Subcutaneous adipose tissue (tissue), 4 donors: ENCODE results near the gene ERC2. TPM values are rescaled to one million over a fixed set of nuclear protein-coding genes. Genes with fewer than 3 reads are reported as not detected.

Experiments
- total RNA-seq, 4 donors: library from RNA; depleted of rRNA; stranded (reverse); fragments of >200 nt; gene quantifications; one replicate each; pipeline ENCODE4 v1.1.0, GENCODE V29; 2016
- TF ChIP-seq, protein P1 (sequence below): fragments of 450-650 bp; IDR thresholded peaks from one replicate; pipeline ENCODE4 v1.5.1; 2016; ENCODE audit warnings: low read depth, mild to moderate bottlenecking, control low read depth, antibody characterized with exemption, moderate library complexity

Gene ERC2
- total RNA-seq, 4 donors from 2014 or later: 1.1 TPM; not detected in 3

- TF ChIP-seq, protein P1, sequence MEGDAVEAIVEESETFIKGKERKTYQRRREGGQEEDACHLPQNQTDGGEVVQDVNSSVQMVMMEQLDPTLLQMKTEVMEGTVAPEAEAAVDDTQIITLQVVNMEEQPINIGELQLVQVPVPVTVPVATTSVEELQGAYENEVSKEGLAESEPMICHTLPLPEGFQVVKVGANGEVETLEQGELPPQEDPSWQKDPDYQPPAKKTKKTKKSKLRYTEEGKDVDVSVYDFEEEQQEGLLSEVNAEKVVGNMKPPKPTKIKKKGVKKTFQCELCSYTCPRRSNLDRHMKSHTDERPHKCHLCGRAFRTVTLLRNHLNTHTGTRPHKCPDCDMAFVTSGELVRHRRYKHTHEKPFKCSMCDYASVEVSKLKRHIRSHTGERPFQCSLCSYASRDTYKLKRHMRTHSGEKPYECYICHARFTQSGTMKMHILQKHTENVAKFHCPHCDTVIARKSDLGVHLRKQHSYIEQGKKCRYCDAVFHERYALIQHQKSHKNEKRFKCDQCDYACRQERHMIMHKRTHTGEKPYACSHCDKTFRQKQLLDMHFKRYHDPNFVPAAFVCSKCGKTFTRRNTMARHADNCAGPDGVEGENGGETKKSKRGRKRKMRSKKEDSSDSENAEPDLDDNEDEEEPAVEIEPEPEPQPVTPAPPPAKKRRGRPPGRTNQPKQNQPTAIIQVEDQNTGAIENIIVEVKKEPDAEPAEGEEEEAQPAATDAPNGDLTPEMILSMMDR: no peak
Measured at GRCh38 chr3:55558316-55558715, 910.0 kb downstream of the ERC2 start.

- TF ChIP-seq, protein P1: no peak
Measured at GRCh38 chr3:55557549-55557948, 910.7 kb downstream of the ERC2 start.

DNA sequence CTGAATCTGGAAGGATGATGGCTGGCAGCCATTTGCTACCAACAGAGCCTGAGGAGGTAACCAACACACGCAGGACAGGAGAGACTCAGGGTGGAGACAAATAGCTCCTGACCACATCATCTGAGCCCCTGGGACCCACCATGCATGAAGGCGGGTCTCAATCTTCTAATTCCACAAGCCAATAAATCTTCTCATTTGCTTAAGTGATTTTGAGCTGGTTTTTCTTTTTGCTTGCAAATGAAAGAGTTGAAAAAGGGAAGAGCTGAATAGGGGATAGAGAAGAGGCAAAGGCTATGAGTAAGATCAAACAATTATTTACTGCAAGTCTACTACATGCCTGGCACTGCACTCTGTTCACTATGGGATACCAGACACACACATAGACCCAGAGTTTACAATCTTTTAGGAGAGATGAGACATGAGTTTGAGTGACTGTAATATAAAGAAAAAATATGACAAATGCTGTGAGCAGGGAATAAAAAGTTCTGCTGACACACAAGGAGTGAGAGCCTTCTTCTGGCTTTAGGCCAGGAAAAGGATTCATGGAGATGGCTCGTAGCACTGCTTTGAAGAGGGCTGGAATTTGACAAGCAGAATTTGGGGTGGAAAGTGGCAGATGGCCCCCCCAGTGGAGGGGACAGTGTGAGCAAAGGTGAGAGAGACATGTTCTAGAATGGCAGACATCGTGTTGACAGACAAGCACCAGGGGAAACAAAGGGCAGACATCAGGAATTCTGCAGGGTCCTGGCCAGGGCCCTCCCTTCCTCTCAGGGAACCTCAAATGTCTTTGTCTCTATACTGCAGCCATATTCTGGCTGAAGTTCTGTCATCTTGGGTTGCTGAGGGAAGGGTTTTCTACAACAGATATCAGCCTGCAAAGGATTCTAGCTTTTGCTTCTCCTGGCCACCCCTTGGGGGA lies 911.4 kb downstream of the ERC2 start:
- TF ChIP-seq, protein P1: no peak

DNA sequence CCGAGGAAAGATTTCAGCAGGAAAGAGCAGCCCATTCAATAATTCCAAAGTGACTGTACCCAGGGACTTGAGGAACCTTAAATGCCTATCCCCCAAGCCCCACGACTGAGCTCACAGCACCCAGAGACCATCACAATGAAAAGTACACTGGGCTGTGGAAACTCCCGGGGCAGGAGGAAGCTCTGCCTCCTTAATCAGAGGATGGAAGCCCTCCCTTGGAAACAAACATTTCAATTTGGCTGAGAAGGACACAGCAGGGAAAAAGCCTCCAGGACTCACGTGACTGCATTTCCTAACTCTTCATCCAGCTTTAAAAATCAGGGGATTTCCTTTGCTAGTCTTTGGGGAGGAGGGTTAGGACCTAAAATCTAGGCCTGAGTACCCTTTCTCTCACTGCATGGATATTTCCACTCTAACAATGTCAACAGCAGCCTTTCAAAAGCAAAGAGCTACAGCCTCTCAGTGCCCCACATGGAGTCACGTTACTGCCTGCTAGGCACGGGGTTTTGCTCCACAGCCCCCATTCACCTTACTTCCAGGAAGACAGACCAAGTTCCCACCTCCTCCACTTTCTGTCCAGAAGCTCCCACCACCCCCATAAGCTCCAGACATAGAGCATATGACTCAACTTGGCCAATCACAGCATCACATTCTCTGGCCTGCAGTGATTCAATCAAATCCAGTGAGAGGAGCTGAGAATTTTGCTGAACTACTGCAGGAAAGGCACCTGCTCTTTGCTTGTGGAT lies 912.2 kb downstream of the ERC2 start:
- TF ChIP-seq, protein P1: no peak

DNA sequence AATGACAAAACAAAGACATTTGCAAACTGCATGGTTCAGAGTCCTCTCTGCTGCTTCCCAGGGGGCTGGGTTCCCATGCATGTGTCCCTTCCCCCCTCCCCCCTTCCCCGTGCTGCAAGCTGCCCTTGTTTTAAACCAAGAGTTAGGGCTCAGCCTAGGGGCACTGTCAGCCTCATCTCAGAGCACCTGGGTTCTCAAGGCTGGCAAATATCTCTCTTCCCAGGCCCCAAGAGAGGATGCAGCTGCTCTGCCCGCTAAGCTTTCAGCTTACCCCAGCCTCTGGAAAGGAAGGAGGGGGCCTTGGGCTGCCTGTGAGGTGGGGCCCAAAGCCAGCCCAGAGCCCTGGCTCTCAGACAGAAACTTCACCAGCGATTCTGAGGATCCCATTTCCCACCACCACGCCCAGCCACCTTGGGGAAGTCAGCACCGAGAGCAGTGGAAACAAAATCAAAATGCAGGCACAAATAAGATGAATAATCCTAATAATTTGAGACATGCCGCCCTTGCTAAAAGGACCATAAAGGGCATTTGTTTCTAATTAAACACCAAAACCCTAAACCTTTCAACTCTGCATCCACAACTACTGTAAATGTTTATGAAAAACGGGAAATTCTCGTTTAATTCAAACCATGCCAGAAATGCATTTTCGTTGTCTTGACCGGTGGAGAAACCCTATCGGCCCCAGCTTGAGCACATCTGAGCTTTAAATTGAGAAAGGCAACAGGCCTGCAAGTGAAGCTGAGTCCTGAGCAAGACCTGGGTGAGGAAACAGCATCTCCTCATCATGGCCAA lies 913.4 kb downstream of the ERC2 start:
- TF ChIP-seq, protein P1: no peak

DNA sequence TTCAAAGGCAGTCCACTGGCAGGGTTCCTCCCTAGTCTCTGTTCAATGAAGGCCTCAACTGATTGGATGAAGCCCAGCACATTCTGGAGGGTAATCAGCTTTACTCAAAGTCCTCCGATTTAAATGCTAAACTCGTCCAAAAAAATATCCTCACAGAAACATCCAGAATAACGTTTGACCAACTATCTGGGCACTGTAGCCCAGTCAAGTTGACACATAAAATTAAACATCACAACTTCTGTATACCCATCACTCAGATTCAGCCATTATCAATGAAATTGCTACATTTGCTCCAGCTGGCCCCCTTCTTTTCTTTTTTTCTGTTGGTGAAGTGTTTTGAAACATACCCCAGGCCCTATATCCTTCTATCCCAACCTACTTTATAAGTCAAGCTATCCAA lies 916.6 kb downstream of the ERC2 start:
- TF ChIP-seq, protein P1: no peak
